ENCODE measurements around the gene OTP.

DNA sequence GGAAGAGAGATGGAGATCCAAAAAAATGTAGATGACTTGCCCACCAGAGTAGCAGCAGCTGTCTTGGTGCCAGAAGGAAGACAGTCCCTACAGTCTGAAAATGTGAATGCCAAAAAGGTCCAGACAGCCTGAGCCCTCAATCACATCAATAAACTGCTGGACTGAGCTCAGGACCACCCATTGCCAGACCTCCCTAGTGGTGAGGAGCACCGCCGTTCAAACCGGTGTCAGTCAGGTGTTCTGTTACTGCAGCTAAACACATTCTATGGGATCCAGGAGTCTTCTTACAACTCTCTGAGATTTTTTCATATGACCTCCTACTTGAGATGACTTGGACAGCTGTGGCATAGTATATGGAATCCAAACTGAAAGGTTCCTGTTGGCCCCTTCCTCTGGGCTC, 32.0 kb upstream of the OTP start:
- TF ChIP-seq, protein P1, sequence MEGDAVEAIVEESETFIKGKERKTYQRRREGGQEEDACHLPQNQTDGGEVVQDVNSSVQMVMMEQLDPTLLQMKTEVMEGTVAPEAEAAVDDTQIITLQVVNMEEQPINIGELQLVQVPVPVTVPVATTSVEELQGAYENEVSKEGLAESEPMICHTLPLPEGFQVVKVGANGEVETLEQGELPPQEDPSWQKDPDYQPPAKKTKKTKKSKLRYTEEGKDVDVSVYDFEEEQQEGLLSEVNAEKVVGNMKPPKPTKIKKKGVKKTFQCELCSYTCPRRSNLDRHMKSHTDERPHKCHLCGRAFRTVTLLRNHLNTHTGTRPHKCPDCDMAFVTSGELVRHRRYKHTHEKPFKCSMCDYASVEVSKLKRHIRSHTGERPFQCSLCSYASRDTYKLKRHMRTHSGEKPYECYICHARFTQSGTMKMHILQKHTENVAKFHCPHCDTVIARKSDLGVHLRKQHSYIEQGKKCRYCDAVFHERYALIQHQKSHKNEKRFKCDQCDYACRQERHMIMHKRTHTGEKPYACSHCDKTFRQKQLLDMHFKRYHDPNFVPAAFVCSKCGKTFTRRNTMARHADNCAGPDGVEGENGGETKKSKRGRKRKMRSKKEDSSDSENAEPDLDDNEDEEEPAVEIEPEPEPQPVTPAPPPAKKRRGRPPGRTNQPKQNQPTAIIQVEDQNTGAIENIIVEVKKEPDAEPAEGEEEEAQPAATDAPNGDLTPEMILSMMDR (IDR thresholded peaks at IDR 0.05; ENCODE audit: insufficient read depth, low read length), result no peak
- TF ChIP-seq, protein P2, sequence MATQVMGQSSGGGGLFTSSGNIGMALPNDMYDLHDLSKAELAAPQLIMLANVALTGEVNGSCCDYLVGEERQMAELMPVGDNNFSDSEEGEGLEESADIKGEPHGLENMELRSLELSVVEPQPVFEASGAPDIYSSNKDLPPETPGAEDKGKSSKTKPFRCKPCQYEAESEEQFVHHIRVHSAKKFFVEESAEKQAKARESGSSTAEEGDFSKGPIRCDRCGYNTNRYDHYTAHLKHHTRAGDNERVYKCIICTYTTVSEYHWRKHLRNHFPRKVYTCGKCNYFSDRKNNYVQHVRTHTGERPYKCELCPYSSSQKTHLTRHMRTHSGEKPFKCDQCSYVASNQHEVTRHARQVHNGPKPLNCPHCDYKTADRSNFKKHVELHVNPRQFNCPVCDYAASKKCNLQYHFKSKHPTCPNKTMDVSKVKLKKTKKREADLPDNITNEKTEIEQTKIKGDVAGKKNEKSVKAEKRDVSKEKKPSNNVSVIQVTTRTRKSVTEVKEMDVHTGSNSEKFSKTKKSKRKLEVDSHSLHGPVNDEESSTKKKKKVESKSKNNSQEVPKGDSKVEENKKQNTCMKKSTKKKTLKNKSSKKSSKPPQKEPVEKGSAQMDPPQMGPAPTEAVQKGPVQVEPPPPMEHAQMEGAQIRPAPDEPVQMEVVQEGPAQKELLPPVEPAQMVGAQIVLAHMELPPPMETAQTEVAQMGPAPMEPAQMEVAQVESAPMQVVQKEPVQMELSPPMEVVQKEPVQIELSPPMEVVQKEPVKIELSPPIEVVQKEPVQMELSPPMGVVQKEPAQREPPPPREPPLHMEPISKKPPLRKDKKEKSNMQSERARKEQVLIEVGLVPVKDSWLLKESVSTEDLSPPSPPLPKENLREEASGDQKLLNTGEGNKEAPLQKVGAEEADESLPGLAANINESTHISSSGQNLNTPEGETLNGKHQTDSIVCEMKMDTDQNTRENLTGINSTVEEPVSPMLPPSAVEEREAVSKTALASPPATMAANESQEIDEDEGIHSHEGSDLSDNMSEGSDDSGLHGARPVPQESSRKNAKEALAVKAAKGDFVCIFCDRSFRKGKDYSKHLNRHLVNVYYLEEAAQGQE (IDR thresholded peaks at IDR 0.05; ENCODE audit: insufficient replicate concordance, low read depth), result no peak
- no peak for TF ChIP-seq GABPA (IDR thresholded peaks at IDR 0.05; ENCODE audit: low read depth)
- no peak for TF ChIP-seq POLR2AphosphoS5 (IDR thresholded peaks at IDR 0.05; ENCODE audit: low read depth)
- TF ChIP-seq SPI1 (IDR thresholded peaks at IDR 0.05; ENCODE audit: borderline replicate concordance, low read depth), result no peak

All from HL-60 (cell line).